ENCODE data around the gene HRCT1.

HRCT1 gene

DNA sequence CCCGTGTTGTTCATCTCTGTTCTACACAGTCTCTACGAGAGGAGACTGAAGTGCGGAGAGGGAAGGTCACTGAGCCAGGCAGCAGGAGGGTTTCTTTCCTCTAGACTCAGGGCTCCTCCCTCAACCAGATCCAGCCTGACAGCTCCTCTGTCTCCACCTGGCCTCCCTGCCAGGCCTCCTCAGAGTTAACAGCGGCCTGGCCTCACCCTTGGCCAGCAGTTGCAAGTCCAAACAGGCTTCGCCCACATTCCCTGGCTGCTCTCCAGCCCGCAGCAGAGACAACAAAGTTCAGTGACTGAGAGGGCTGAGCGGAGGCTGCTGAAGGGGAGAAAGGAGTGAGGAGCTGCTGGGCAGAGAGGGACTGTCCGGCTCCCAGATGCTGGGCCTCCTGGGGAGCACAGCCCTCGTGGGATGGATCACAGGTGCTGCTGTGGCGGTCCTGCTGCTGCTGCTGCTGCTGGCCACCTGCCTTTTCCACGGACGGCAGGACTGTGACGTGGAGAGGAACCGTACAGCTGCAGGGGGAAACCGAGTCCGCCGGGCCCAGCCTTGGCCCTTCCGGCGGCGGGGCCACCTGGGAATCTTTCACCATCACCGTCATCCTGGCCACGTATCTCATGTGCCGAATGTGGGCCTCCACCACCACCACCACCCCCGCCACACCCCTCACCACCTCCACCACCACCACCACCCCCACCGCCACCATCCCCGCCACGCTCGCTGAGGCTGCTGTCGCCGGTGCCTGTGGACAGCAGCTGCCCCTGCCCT is at the start of gene HRCT1:
TSS of gene HRCT1 (plus strand) at position 291 of the 768 bp plus-strand sequence. CDS start at position 377, 86 bp downstream.
- peak; percentile 87 for DNase-seq (ENCODE audit: extremely low read depth, low read depth)
- TF ChIP-seq, protein P1, sequence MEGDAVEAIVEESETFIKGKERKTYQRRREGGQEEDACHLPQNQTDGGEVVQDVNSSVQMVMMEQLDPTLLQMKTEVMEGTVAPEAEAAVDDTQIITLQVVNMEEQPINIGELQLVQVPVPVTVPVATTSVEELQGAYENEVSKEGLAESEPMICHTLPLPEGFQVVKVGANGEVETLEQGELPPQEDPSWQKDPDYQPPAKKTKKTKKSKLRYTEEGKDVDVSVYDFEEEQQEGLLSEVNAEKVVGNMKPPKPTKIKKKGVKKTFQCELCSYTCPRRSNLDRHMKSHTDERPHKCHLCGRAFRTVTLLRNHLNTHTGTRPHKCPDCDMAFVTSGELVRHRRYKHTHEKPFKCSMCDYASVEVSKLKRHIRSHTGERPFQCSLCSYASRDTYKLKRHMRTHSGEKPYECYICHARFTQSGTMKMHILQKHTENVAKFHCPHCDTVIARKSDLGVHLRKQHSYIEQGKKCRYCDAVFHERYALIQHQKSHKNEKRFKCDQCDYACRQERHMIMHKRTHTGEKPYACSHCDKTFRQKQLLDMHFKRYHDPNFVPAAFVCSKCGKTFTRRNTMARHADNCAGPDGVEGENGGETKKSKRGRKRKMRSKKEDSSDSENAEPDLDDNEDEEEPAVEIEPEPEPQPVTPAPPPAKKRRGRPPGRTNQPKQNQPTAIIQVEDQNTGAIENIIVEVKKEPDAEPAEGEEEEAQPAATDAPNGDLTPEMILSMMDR (IDR thresholded peaks at IDR 0.05; ENCODE audit: low read depth, low read length, missing control alignments): no peak
- H3K4me3 ChIP-seq (replicated peaks; ENCODE audit: low read depth, low read length): no peak within 1 kb of the TSS

DNA sequence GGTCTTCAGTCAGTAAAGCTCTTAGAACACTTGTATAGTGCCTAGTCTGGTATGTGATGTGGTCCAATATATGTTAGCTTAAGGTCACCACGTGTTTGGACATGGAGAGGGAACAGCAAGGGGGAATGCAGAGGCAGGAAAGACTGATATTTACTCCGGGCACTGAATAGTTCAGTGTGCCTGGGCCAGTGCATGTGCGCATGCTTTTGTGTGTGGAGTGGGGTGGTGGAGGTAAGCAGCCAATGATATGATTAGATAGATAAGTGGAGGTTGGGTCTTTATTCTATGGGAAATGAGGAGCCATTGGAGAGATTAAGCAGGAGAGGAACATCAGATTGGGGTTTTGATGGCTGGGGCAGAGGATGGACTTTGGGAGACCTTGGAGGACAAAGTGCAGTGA is 49.8 kb upstream of the HRCT1 start:
- no peak overlapping the region for H3K4me3 ChIP-seq (replicated peaks; ENCODE audit: low read depth, low read length)
- no peak for DNase-seq (ENCODE audit: extremely low read depth, low read depth)
- TF ChIP-seq, protein P1 (IDR thresholded peaks at IDR 0.05; ENCODE audit: low read depth, low read length, missing control alignments): no peak

DNA sequence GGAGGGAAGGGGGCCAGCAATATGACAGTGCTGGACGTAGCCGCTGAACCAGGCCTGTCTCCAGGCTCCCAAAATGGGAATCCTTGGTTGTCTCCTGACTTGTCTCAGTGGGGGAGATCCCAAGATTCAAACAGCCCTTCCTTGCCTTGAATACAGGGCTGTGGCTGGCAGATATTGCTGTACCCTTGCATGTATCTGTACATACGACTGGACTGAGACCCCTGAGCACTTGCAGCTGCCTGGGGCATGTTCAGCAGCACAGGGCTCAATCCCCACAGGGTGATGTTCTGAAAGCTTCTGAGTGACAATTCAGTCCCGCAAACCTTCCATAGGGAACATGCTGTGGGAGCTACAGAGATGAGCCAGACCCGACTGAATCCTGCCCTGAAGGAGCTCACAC is 49.1 kb upstream of the HRCT1 start:
- no peak for DNase-seq (ENCODE audit: extremely low read depth, low read depth)
- TF ChIP-seq, protein P1 (IDR thresholded peaks at IDR 0.05; ENCODE audit: low read depth, low read length, missing control alignments): no peak
- no peak overlapping the region for H3K4me3 ChIP-seq (replicated peaks; ENCODE audit: low read depth, low read length)

DNA sequence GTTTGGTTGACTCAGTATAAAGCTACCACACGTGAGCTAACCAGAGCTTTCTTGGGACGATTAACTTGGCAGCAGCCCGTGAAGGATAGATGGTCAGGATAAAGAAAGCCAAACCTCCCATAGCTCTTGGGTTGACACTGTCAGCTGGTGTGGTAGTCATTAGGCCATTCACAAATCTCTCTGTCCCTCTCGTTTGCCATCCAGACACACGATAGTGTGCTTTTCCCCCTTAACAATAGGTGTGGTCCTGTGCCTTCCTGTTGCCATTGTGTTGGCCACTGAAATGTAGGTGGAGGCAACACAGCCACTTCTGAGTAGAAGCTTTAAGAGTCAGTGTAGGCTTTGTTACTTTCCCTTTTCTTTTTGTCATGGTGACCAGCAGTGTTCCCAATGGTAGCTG is 47.5 kb upstream of the HRCT1 start:
- no peak for DNase-seq (ENCODE audit: extremely low read depth, low read depth)
- no peak overlapping the region for H3K4me3 ChIP-seq (replicated peaks; ENCODE audit: low read depth, low read length)

DNA sequence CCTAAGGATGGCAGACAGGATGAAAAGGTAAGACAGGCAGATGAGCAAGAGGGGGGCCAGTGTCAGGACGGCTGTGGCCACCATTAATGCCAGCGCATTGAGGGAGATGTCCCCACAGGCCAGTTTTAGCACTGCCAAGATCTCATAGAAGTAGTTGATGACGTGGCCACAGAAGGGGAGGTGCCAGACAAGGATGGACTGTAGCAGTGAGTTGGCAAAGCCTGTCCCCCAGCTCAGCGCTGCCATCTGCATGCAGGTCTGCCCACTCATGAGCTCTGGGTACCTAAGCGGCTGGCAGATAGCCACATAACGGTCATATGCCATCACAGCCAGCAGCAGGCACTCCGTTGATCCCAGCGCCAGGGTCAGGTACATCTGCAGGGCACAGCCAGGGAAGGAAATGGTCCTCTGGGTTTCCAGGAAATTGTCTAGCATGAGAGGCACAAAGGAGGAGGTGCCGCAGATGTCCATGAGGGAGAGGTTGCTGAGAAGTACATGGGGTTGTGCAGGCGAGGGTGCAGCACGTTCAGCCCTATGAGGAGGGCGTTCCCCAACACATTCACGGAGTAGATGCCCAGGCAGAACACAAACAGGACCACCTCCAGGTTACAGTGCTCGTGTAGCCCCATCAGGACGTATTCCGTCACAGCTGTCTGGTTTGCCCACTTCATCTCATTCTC is 46.6 kb upstream of the HRCT1 start:
- TF ChIP-seq, protein P1 (IDR thresholded peaks at IDR 0.05; ENCODE audit: low read depth, low read length, missing control alignments): no peak
- no peak overlapping the region for H3K4me3 ChIP-seq (replicated peaks; ENCODE audit: low read depth, low read length)
- DNase-seq (ENCODE audit: extremely low read depth, low read depth): no peak

More for the DNA sequence above, 47.5 kb upstream of the HRCT1 start:
- TF ChIP-seq, protein P1 (IDR thresholded peaks at IDR 0.05; ENCODE audit: low read depth, low read length, missing control alignments): no peak

DNA sequence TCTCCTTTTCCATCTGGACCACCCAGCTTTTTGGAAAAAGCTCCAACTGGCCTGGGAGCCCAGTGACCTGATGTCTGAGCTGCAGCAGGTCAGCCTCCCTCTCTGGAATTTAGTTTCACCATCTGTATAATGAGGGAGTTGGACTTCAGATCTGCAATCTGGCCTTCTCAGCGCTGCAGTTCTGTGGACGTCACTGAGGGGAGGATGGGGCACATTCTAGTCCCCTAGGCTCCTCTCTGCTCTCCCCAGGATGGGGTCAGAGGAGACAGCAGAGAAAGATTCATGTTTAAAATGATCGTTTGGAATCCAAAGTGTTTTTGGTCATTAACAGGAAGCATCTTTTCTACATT is 46.0 kb upstream of the HRCT1 start:
- H3K4me3 ChIP-seq (replicated peaks; ENCODE audit: low read depth, low read length): no peak overlapping the region
- TF ChIP-seq, protein P1 (IDR thresholded peaks at IDR 0.05; ENCODE audit: low read depth, low read length, missing control alignments): no peak
- no peak for DNase-seq (ENCODE audit: extremely low read depth, low read depth)
